Parietal lobe (tissue), 2 donors: ENCODE results near the gene BCAS3. TPM values are rescaled to one million over a fixed set of nuclear protein-coding genes. Genes with fewer than 3 reads are reported as not detected.

ENCODE experiments used
- small RNA-seq: library from RNA; depleted of rRNA; stranded (forward); fragments of <200 nt; gene quantifications from one replicate; pipeline ENCODE3, GENCODE V24; 2014; ENCODE audit warnings: low replicate concordance
- total RNA-seq: library from RNA; depleted of rRNA; stranded (reverse); fragments of >200 nt; gene quantifications from one replicate; pipeline ENCODE4 v1.2.3, GENCODE V29; 2014

The BCAS3 gene
- 78.9 TPM for total RNA-seq

DNA sequence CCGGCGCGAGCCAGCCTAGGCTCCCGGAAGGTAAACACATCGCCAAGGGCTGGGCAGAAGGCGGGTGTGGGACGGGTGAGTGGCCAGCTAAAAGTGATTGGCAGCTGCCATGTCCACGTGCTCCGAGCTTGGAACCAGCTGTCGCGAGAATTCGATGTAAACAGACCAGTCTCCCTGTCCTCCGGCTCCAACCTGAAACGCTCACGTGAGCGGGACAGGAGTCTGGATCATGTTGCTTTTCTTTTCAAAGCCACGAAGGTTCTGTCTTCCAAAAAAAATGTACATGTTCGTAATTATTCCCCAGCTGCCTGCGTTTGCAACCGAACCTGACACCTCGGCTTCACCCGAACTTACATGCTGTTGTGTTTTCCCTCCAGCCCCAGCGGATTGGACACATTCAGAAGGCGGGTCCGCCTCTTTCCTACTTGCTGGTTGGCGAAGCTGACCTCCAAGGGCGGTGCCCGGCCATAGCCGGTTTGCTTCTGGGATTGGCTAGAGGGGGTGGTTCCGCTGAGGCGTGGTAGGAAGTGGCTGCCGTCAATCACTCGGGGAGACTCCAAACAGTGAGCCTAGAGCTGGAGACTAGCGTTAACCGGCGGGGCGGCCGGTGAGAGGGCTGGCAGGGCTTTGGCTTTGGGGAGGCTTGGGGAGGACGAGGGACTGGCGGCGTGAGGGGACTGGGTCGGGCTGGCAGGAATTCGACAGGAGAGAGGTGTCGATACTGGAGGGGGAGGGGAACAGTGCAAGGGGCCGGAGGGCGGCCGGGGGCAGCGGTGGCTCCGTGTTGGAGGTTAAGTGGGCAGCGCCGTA is at the start of gene BCAS3:
TSS of gene BCAS3 (plus strand) at position 544 of the 810 bp plus-strand sequence.

DNA sequence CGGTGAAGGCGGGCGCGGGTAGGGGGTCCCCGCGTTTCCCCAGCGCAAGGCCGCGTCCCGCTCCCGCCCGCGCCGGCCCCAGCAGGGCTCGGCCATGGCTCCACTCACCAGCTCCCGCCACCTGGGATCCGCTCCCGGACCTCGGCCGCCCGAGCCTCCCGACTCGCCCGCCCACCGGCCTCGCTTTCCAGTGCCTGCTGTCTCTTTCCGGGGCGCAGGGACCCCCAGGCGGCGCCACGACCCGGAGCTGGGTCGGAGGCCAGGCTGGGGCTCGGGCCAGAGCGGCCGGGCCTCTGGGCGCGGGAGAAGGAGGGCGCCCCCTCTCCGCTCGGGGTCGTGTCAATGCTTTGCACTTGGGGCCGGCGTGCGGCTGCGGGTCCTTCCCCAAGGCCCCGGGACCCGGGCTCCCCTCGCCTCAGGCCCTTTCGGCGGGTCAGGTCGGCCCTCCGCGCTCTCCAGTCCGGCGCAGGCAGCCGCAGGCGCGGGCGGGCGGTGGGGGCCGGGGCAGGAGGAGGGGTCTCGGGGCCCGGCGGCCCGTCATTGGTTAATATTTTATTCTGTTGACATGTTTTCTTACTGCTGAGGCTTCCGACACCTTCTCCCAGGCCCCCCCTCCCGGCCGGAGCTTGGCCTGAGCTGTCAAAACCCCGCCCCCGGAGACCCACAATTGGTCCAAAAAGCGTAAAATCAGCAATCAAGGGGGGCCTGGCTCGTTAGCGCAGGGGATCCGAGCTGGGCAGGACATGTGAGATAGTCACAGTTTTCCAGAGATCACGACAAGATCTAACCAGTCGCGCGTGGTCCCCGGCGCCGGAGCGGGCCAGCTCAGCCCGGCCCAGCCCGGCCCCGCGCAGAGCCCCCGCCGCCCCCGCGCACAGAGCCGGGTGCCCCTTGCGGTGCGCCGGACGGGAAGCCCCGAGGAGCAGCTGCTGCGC is 721.7 kb downstream of the BCAS3 start, which contains the start of gene TBX2:
TSS of gene TBX2 (plus strand) at position 713 of the 935 bp plus-strand sequence. CDS start 334 bp downstream, outside the sequence.

Small RNA genes within 50 kb of the gene (small RNA-seq; reads per million reads assigned to genes)
- gene RF00019, result not detected
- gene RN7SL448P, result not detected
- not detected for gene RN7SL606P
- gene RNU6-623P, result not detected

Other genes with a start within 250 kb of the BCAS3 start
- 66.4 TPM for gene APPBP2, start 151.6 kb upstream of the BCAS3 start, total RNA-seq
- 14.4 TPM for gene PPM1D, start 77.7 kb upstream of the BCAS3 start, total RNA-seq